ENCODE results near the gene POLR2F. TPM values are rescaled to one million over a fixed set of nuclear protein-coding genes. Genes with fewer than 3 reads are reported as not detected.

POLR2F gene
- total RNA-seq, 2 donors from 2014 or later: 46.5 to 60.2 TPM

DNA sequence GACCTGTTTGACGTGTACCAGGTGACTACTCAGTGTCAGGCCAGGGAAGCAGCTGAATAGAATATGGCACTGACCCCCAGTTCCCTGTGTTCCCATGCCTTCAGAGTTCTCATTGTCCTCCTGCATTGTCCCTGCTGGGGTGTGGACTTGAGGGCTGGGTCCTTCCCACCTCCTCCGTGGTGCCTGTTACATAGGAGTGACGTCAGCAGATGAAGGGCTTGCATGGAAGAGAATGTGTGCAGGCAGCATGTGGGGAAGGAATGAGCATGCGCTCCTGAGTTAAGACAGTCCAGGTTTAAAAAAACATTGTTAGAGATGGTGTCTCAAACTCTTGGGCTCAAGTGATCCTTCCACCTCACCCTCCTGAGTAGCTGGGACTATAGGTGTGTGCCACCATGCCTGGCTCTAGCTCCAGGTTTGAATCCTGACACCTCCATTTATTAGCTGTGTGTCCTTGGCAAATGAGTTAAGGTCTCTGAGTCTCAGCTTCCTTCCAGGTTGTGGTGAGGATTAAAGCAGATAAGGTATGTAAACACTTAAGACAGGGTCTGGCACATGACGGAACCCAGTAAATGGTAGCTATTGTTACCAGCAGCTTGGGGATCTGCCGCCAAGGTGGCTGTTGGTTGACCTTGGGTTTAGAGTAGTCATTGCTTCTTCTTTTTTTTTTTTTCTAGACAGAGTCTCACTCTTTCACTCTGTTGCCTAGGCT is 38.4 kb downstream of the POLR2F start:
- DNase-seq (ENCODE audit: low spot score): no peak
- intact Hi-C loops (cut with DNase I): no loop called here

DNA sequence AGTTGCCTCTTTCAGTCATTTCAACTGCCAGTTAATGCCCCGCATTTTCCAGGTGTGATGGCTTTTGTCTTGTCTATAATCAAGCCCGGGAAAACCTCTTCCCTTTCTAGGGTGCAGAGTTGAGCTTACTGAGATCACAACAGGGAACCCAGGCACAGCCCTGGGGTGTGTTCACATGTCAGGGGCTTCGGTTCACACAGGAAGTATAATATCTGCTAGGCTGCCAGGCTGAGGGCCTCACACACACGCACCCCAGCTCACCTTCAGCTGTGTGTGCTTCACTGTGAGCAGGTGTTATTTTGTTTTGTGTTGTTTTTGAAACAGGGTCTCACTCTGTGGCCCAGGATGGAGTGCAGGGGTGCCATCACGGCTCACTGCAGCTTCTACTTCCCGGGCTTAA is 40.5 kb downstream of the POLR2F start:
- intact Hi-C loops (cut with DNase I): no loop called here
- no peak for DNase-seq (ENCODE audit: low spot score)

DNA sequence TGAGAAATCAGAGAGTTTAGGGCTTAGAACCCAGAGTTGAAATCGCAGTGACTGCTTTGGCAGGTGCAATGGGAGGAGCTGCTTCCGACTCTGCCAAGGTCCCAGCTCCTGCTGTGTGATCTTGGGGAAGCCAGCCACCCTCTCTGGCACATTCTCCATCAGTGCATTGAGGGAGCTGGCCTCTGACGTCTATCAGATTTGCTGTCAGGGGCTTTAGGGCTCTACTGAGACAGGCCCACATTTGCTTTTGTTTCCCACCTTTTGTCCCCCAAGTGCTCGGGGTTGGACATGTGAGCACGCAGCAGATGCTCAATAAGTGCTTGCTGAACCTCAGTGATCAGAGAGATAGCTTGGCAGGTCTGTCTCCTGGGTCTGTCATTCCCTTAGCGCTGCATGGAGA is 41.5 kb downstream of the POLR2F start:
- intact Hi-C loops (cut with DNase I): no loop called here
- DNase-seq (ENCODE audit: low spot score): no peak

DNA sequence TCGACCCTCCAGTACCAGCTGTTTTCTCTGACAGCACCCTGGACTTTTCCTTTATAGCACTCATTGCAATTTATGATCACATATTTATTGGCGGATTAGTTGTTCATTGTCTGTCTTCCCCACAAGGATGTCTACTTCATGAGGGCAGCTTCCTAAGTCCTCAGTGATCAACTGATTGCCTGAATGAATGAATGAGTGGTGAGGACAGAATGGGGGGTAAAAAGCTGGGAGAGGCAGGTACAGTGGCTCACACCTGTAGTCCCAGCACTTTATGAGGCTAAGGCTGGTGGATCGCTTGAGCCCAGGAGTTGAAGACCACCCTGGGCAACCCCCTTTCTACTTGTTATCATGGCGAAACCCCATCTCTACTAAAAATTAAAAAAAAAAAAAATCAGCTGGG is 42.0 kb downstream of the POLR2F start:
- no peak for DNase-seq (ENCODE audit: low spot score)
- intact Hi-C loops (cut with DNase I): no loop called here

DNA sequence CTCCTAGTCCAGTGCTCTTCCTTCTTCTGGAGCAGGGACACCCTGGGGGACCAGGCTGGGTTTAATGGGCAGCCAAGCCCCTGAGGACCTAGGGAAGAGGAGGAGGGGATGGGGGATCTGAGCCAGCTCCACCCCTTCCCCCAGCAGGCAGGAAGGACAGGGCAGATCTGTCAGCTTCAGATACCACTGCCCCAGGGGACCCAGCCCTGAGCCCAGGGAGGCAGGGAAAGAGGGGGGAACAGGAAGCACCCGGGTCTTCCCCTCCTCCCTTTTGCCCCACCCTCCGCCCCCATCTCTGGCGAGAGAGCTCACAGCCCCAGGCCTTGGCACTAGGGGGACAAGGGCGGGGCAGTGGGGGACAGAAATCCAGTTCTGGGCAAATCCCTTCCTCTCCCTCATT is 42.6 kb downstream of the POLR2F start:
- intact Hi-C loops (cut with DNase I): no loop called here
- DNase-seq (ENCODE audit: low spot score): no peak

DNA sequence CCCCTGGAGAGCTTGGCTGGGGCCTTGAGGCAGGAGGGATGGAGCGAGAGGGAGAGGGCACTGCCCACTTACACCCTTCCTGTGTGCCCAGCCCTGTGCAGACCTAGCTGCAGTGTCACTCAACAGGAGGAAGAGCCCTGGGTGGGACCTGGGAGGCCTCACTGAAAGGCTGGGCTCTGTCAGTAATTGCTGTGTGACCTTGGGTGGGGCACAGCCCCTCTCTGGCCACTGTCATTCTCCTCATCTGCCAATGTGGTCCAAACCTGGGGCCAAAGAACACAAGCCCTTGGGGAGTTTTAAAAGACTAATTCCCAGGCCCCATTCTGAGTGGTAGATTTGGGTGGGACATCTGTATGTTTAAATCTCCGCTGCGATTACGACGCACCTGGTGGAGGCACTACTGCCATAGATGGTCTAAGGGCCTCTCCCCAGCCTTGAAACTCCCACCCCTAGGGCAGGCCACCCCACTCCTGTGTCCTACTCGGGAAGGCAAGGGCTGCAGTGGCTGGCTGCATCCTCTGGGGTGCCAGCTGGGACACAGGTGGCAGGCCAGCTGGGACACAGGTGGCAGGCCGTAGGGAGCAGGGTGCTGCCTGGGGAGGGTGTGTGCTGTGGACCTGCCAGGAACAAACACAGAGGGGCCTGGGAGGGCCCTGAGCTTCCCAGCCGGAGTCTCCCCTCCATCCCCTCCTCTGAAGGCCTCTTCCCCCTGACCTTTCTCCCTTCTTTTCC is 43.2 kb downstream of the POLR2F start:
- intact Hi-C loops (cut with DNase I): no loop called here
- no peak for DNase-seq (ENCODE audit: low spot score)

DNA sequence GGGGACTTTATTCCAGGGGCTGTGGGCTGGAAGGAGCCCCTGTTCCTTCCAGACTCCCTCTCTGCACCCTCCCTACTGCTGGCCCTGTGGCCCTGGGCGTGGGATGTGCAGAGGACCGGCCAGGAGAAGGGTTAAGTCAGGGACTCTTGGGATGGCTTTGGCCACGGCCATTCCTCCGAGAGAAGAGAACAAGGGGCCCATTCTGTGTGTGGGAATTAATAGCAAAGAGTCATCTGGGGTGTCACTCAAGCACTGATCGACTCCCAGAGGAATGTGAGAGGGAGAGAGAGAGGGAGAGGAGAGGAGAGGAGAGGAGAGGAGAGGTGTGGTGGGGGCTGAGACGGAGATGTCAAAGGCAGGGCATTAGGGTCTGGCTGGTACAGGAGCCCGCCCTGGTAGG is 45.0 kb downstream of the POLR2F start:
- intact Hi-C loops (cut with DNase I): no loop called here
- no peak for DNase-seq (ENCODE audit: low spot score)

DNA sequence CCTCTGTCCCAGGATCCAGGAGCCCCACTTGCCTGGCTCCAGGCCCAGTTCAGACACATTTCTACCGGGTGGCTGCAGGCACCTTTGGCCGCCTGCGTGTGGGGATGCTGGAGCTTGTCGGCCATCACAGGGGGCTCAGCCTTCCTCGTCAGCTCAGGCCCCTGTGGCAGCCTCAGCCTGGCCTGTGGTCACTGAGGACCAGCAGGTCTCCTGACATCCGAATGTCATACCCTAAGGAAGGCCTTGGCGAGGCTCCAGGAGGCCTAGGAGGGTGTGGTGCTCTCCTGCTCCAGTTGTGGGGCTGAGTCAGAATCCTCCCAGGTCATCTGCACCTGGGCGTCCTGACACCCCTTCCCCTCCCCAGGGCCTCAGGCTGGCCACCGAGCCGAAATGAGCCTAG is 45.7 kb downstream of the POLR2F start:
- intact Hi-C loops (cut with DNase I): no loop called here
- DNase-seq (ENCODE audit: low spot score): no peak

DNA sequence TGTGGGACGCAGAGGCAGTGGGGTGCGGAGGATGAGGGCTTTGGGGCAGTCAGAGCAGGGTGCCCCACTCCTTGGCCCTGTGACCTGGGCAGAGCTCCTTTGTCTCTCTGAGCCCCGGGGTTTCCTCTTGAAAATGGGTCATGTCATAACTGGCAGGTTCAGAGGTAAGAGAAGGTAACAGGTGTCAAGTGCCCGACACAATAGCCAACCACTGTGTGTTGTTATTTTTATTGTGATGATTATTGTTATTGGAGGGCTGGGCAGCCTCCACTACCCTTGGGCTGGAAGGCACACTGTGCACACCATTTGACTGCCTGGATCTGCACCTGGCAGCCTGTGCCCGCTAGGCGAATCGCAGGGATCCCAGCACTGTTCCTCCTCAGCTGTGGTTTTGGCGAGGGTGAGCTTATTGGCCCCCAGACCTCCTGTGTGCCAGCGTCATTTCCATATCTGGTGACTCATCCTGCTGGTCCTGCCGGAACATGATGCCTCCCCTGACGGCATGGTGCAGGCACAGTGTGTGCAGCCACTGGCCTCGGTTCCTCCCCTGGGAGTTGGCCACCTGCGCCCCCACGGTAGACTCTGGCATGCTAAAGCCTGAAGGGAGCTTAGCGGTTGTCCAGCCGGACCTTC is 46.3 kb downstream of the POLR2F start:
- intact Hi-C loops (cut with DNase I): no loop called here
- DNase-seq (ENCODE audit: low spot score): no peak

DNA sequence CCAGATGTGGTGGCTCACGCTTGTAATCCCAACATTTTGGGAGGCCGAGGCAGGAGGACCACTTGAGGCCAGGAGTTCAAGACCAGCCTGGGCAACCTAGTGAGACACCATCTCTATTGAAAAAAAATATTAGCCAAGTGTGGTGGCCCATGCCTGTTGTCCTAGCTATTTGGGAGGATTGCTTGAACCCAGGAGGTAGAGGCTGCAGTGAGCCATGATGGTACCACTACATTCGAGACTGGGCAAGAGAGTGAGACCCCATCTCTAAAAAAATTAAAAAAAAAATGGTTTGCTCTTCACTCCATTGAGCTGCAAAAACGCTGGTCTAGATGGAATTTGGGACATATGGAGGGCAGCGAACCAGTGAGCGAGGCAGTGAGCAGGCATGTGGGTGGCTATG is 52.4 kb downstream of the POLR2F start:
- DNase-seq (ENCODE audit: low spot score): no peak

DNA sequence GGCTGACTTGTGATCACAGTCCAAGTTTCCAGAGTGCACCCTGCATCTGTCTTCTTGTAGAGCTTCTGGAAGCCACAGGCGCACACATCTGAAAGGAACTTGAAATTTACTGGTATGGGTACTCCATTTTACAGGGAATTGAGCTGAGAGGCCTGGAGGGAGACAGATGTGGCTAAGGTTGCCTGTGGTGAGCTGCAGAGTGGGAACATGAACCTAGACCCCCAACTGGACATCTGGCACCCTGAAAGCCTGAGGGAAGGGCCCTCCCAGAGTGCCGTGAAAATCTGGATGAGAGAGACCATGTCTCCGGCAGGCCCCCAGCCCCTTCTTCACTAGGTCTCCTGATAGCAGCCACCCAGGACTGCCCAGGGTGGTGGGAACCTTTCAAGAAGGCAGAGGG is 53.4 kb downstream of the POLR2F start:
- intact Hi-C loops (cut with DNase I): no loop called here
- DNase-seq (ENCODE audit: low spot score): no peak

More for the DNA sequence above, 52.4 kb downstream of the POLR2F start:
- intact Hi-C loops (cut with DNase I): no loop called here

DNA sequence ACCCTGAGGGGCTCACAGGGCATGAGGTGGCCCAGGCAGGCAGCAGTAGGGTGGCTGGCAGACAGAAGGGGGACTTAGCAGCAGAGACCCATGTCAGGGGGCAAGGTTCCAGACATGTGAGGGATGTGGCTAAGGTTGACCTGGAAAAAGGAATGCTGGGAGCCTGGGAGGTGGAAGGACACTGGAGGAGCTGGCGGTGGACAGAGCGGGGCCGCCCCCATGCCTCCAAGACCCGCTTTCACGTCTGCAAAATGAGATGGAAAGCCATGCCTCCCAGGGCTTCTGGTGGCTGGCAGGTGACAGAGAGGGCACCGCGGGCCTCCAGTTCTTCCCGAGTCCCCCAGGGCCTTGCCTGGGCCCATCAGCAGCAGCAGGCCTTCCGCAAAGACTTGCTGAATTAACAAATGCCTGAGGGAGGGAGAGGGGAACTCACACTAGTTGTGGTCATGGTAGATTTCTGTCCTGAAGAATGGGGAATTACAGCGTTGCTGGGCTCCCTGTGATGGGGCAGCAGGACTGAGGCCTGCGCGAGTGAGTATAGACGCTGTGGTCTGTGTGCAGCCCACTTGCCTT is 53.9 kb downstream of the POLR2F start:
- intact Hi-C loops (cut with DNase I): no loop called here

DNA sequence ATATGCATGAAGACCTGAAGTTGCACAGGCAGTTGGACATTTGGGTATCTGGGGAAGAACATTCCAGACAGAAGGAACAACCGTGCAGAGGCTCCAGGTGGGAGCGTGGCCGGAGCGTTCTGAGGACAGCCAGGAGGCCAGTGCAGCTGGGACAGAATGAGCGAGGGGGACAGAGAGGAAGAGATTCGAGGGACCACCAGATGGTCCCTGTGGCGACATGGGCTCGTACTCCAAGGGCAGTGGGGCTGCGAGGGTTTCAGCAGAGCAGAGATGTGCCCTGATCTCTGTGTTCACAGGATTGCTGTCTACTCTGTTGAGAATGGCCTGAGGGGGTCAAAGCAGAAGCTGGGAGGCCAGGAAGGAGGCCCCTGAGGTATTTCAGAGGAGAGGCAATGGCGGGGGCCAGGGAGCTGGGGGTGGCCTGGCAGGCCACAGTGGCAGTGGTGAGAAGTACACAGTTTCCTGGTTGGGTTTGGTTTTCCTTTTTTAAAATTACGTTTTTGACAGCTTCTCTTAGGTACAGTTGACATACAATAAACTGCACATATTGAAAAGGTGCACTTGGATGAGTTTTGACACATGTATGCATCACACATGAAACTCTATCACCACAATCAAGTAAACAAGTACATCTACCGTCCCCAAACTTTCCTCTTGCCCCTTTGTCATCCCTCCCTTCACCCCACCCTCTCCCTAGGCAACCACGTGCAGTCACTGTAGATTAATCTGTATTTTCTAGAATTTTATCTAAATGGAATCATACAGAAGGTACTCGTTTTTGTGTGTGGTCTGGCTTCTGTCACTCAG is 55.7 kb downstream of the POLR2F start:
- intact Hi-C loops (cut with DNase I): no loop called here
- DNase-seq (ENCODE audit: low spot score): no peak

More for the DNA sequence above, 53.9 kb downstream of the POLR2F start:
- no peak for DNase-seq (ENCODE audit: low spot score)

DNA sequence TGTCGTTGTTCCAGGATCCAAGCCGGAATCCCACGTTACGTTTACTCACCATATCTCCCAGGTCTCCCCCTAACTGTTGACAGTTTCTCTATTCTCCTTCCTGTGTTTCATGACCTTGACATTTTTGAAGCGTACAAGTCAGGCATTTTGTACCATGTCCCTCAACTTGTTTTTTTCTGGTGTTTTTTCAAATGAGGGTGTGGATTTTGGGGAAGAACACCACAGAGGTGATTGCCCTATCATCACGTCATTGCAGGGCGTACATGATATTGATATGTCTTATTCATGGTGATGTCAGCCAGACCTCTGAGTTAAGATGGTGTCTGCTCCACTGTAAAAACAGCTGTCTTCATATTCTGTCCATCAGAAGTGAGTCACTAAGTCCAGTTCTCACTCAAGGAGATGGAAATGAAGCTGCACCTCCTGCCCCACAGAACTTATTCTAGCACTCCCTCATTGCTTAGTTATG is 59.1 kb downstream of the POLR2F start:
- intact Hi-C loops (cut with DNase I): no loop called here
- DNase-seq (ENCODE audit: low spot score): no peak

DNA sequence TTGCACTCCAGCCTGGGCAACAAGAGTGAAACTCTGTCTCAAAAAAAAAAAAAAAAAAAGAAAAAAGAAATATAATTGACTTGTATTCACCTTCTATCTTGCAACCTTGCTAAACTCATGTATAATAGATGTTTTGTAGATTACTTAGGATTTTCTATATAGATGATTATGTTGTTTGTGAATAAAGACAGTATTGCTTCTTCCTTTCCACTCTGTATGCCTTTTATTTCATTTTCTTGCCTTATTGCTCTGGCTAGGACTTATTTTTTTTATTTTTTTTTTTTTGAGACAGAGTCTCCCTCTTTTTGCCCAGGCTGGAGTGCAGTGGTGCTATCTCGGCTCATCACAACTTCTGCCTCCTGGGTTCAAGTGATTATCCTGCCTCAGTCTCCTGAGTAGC is 60.6 kb downstream of the POLR2F start:
- intact Hi-C loops (cut with DNase I): no loop called here

DNA sequence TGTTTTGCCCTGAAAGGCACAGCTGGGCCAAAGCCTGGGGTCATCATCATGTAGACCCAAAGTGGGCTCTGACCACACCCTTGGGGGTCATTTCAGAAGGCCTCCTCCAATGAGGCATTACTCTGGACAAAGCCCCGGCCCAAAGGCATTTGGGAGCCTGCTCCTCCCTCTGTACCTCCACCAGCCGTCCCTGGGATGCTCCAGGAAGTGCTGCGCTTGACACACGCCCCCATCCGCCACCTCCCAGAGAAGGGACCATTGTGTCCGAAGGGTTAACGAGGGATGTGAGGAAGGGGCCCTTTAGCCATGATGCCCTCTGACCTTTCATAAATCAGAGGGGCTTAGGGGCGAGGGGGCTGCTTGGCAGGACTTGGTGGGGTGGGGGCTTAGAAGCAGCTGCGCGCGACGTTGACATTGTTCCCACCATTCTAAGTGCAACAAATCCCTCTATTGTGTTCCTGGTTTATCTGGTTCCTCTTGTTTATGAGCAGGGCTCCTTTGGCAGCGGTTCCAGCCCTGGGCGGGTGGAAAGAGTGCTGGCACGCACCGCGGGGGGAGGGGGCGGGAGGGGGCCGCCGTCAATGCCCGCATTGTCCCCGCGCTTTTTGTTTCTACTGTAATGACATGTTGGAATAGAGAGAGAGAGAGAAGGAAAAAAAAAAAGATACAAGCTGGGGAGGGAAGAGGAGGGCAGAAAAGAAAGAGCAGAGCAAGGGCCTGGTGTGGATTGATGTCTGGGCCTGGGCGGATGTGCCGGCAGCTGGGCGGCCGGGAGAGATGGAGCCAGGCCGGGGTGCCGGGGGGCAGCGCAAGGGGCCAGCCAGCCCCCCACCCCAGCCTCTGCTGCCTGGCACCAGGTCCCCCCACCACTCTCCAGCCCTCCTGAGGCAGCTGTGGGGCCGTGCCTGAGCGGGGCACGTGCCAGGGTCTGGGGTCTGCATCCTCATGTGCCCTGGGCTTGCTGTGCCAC is 63.0 kb downstream of the POLR2F start:
- DNase-seq (ENCODE audit: low spot score): no peak
- intact Hi-C loops (cut with DNase I): no loop called here

More for the DNA sequence above, 60.6 kb downstream of the POLR2F start:
- DNase-seq (ENCODE audit: low spot score): no peak

DNA sequence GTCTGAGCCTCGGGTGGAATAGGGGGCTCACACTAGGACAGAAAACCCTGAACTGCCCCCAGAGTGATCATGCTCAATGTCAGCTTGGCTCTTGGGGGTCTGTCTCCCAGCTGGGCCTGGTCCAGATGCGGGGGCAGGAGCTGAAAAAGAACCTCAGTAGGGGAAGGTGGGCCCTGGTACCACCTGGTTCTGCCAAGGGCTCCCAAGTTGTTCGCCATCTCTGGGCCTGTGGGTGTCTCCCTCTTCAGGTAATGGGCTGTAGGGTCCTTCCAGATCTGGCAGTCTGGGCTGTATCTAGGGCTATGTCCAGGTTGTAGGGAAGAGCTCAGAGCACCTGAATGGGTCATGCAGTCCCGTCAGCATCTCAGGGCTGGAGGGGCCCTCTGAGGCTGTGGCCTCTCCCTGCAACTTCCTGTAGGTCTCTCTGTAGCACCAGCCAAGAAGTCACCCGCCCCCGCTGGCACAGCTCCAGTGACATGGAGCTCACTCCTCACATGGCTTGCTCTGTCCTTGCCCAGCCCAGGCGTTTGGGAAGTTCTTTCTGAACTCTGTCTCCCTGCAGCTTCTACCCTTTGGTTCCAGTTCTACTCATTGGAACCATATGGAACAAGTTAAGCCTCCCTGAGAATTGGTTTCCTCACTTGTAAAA is 63.9 kb downstream of the POLR2F start:
- DNase-seq (ENCODE audit: low spot score): peak; percentile 95
- intact Hi-C loops (cut with DNase I): no loop called here
